T-helper 1 cell (primary cell): ENCODE data around the gene GNA15.
A peak's percentile ranks its signal among the peaks of the same experiment; 100 is the strongest.

ENCODE experiments used
- DNase-seq, 5 donors: peaks; one replicate each; pipeline ENCODE4 v3.0.0-alpha.2; 2012 to 2020

Gene GNA15

DNA sequence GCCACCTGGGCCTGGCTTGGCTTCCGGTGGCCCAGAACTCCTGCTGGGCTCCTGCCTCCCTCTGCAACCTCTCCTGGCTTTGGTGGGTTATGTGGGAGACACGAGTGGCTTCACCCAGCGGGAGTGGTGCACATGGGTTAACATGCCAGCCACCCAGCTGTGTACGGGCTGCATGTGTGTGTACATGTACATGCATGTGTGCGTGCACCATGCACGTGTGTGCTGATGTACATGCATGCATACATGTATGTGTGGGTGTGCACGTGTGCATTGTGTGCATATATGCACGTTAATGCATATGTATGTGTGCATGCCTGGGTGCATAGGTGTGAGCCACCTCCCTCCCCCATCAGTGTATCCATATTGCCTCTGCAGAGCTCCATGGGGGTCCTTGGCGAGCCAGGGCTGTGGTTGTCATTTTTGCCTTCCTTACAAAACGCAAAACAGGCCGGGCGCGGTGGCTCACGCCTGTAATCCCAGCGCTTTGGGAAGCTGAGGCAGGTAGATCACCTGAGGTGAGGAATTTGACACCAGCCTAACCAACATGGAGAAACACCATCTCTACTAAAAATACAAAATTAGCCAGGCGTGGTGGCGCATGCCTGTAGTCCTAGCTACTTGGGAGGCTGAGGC, 29.2 kb upstream of the GNA15 start:
- no peak for DNase-seq

- DNase-seq = no peak
Measured at GRCh38 chr19:3107658-3108057, 28.2 kb upstream of the GNA15 start.

- DNase-seq = peak; percentile 34 to 67 (median 57)
Measured at GRCh38 chr19:3108775-3109174, 27.1 kb upstream of the GNA15 start.

- no peak for DNase-seq
Measured at GRCh38 chr19:3109491-3109890, 26.3 kb upstream of the GNA15 start.

DNA sequence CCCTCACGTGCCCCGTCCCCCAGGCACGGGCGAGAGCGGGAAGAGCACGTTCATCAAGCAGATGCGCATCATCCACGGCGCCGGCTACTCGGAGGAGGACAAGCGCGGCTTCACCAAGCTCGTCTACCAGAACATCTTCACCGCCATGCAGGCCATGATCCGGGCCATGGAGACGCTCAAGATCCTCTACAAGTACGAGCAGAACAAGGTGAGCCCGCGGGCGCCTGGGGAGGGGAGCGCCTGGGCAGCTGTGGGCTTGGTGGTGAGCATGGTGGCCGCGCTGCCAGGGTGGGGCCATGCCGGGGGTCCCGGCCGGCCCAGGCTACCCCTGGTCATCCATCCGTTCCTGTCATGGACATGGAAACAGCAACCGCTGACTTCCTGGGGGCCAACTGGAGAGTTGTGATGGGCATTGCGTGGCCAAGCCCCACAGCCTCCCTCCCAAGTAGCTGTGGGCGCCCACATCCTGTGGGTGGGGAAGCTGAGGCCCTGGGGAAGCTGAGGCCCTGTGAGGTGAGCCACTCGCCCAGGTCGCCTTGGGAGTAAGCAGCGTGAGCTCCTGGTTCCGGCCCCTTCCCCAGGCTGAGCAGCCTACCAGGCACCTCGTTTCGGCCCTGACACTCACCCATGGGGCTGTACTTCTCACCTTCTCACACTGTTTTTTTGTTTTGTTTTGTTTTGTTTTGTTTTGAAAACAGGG, 25.6 kb upstream of the GNA15 start:
- DNase-seq = peak in 1 of 5 donors; percentile 35

DNA sequence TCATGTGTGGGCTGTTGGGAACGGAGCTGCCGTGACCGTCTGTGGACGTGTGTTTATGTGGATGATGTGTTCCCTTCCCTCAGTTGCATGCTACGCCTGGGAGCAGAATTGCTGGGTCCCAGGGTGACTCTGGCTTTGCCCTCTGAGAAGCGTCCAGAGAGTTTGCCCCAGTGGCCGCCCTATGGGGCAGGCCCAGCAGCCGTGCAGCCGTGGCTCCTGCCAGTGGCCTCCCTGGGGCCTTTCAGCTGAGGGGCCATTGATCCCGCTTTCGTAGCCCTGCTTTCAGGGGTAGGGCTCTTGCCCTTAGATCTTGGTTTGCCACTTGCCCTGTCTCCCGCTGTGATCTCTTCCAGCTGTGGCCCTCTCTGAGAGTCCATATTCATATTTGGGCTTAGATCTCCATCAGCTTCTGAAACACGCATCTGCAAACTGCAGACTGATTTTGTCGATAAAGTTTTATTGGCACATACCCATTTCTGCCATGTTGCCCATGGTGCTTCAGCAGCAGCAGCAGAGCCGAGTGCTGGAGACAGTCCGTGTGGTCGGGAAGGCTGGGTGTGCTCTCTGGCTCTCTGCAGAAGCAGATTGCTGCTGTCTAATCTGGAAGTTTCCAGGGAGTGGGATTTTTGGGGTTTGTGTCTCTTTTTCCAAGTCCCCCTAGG, 24.1 kb upstream of the GNA15 start:
- no peak for DNase-seq

GRCh38 chr19:3112375-3113099, 23.3 kb upstream of the GNA15 start:
- DNase-seq = no peak

GRCh38 chr19:3113100-3114017, 22.5 kb upstream of the GNA15 start:
- no peak for DNase-seq

DNA sequence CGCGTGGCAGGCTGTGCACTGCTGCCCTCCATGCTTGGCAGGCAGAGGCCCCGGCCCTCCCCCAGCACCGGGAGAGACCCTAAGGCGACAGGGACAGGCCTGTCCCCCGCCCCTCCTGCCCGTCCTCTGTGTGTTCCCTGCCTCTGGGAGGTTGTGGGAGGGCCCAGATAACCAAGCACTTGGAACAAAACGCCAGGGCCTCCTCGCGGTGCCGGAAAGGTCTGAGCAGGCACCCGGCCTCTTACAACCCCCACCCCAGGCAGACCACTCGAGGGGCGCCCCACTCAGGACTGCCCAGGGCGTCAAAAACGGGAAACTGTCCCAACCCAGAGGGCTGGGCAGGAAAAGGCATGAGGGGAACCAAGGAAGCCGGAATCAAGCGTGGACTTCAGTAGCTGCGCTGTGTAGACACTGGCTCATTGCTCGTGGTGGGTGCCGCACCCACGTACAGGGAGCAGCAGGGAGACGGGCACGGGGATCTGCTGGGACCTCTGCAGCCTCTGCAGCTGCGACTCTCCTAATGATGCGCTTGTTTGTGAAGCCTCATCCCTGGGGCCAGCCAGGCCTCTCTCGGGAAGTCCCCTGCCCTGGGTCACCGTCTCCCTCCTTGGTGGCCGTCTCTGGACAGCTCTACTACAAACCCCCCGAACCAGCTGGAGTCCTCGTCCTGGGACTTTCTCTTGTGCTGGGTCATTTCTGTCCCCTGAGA, 21.7 kb upstream of the GNA15 start:
- DNase-seq = no peak

- no peak for DNase-seq
Measured at GRCh38 chr19:3114811-3115210, 21.0 kb upstream of the GNA15 start.

GRCh38 chr19:3115411-3115810, 20.4 kb upstream of the GNA15 start:
- DNase-seq = no peak

GRCh38 chr19:3115916-3116602, 19.8 kb upstream of the GNA15 start:
- no peak for DNase-seq

GRCh38 chr19:3116621-3117020, 19.2 kb upstream of the GNA15 start:
- no peak for DNase-seq

GRCh38 chr19:3117716-3118115, 18.1 kb upstream of the GNA15 start:
- DNase-seq = no peak

- DNase-seq = no peak
Measured at GRCh38 chr19:3118232-3119070, 17.4 kb upstream of the GNA15 start.

- no peak for DNase-seq
Measured at GRCh38 chr19:3119071-3119595, 16.7 kb upstream of the GNA15 start.

DNA sequence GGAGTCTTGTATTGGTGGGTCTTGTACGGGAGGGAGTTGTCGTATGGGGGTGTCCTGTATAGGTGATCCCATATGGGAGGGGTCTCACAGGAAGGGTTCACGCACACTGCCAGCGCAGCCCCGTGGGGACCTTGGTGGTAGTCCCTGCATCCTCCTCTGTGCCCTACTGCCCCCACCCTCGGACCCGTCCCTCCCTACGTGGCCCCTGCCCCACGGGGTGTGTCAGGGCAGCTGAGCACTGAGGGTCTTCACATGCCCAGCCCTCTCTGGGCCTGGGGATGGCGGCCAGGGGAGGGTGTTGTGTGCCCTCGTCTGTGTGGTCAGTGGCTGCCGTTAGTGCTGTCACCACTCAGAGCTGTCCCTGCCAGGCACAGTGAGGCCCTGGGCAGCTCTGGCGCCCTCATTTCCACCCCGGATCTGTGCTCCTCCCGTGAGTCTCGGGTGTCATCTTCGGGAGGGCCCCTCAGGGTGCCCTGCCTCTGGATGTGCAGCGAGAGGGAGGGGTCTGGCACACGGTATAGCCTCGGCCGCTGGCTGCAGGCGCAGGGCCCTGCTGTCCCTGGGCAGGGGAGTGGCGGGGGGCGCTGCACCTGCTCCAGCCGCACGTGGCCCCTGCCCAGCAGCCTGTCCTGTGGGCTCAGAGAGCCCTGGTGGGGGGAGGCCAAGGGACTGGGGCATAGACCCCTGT, 16.0 kb upstream of the GNA15 start:
- no peak for DNase-seq

DNA sequence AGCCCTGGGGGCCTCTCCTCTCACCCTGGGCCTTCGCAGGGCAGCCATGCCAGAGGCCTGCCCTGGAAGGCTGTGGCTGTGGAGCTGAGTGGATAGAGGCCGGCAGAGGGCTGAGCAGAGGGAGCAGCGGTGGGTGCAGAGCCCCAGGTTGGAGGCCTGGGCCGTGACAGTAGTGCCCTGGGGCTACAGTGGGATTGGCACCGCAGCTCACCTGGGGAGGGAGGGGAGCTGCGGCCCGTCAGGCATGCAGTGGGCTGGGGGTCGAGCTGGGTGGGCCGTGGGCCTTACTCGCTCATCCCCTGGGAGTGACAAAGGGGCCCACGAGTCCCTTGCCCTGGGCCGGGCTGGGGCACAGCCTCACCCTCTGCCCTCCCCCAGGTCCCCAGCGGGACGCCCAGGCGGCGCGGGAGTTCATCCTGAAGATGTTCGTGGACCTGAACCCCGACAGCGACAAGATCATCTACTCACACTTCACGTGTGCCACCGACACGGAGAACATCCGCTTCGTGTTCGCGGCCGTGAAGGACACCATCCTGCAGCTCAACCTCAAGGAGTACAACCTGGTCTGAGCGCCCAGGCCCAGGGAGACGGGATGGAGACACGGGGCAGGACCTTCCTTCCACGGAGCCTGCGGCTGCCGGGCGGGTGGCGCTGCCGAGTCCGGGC, 15.1 kb upstream of the GNA15 start:
- no peak for DNase-seq

- DNase-seq = no peak
Measured at GRCh38 chr19:3121396-3121795, 14.4 kb upstream of the GNA15 start.
